Panc1 (cell line): ENCODE measurements around the gene IRGQ. TPM values are rescaled to one million over a fixed set of nuclear protein-coding genes. Genes with fewer than 3 reads are reported as not detected.

Experiments used
- ATAC-seq: fragments of 200-7000 bp; cut with Tn5 transposase; 2 replicates; pipeline ENCODE4 v1.9.1; 2020; ENCODE audit warnings: mild to moderate bottlenecking, moderate library complexity
- BruUV-seq: library from RNA; stranded (reverse); fragments of 400-500 nt; replicated peaks from 2 replicates; lab custom pipeline; 2021; lab: Mats Ljungman, UMichigan
- CTCF ChIA-PET: fragments of 300-600 bp; sonication (Branson Sonifier 250); formaldehyde crosslinking; loops from one replicate; lab custom pipeline; 2022; ENCODE audit warnings: antibody characterized with exemption; lab: Charles Lee
- POLR2A ChIA-PET: fragments of 300-600 bp; sonication (Branson Sonifier 250); formaldehyde crosslinking; loops from one replicate; lab custom pipeline; 2022; ENCODE audit warnings: antibody characterized with exemption; lab: Charles Lee
- DNase-seq: peaks from one replicate; pipeline ENCODE4 v3.0.0-alpha.2; 2010; ENCODE audit warnings: low read depth, low spot score
- H3K27ac ChIP-seq: 2 replicates; pipeline ENCODE4 v1.5.1; 2011; ENCODE audit warnings: mild to moderate bottlenecking, low read length, inconsistent platforms
- H3K27me3 ChIP-seq: fragments of 200-500 bp; sonication (Bioruptor generic); 2 replicates; pipeline ENCODE4 v1.6.0; 2014; ENCODE audit warnings: low read length, inconsistent platforms; ENCODE audit not compliant: control insufficient read depth, insufficient read depth
- H3K36me3 ChIP-seq: fragments of 200-500 bp; sonication (Bioruptor generic); 2 replicates; pipeline ENCODE4 v1.5.1; 2014; ENCODE audit warnings: inconsistent platforms, mild to moderate bottlenecking, low read length, moderate library complexity; ENCODE audit not compliant: control insufficient read depth, insufficient read depth
- H3K4me1 ChIP-seq: 2 replicates; pipeline ENCODE4 v1.5.1; 2011; ENCODE audit warnings: inconsistent platforms, mild to moderate bottlenecking, low read length, moderate library complexity; ENCODE audit not compliant: control insufficient read depth, insufficient read depth
- H3K4me3 ChIP-seq, 2 experiments: 2 replicates each; pipeline ENCODE4 v1.5.1; 2011 to 2012; ENCODE audit warnings: low read depth in 2 of 2, low read length in 2 of 2, mild to moderate bottlenecking in 2 of 2, inconsistent platforms in 1 of 2, moderate library complexity in 1 of 2
- H3K9me3 ChIP-seq: fragments of 200-500 bp; sonication (Bioruptor generic); 2 replicates; pipeline ENCODE4 v1.5.1; 2014; ENCODE audit warnings: low read depth, mild to moderate bottlenecking, inconsistent platforms, low read length, moderate library complexity; ENCODE audit not compliant: control insufficient read depth, insufficient read depth
- POLR2AphosphoS5 ChIP-seq: IDR thresholded peaks from 2 replicates; pipeline ENCODE4 v1.6.1; 2012; ENCODE audit warnings: mild to moderate bottlenecking, low read depth, low read length, moderate library complexity
- SIN3A ChIP-seq: IDR thresholded peaks from 2 replicates; pipeline ENCODE4 v1.6.1; 2012; ENCODE audit warnings: low read depth, mild to moderate bottlenecking, low read length, moderate library complexity, borderline replicate concordance; ENCODE audit not compliant: insufficient read depth
- TCF7L2 ChIP-seq: IDR thresholded peaks from 2 replicates; pipeline ENCODE4 v1.6.1; 2011; ENCODE audit warnings: mild to moderate bottlenecking, low read depth, low read length, inconsistent platforms
- in situ Hi-C: cut with HindIII; loops from 2 replicates; pipeline ENCODE4 v1.10.0; 2016; ENCODE audit warnings: low sequenced_read_pairs, low pct_unique_long_range_greater_than_20kb
- intact Hi-C: fragments of 100-400 bp; cut with micrococcal nuclease; formaldehyde crosslinking; loops from one replicate; pipeline ENCODE4 v1.10.0; 2022; ENCODE audit not compliant: unreplicated experiment
- total RNA-seq: library from RNA; stranded (reverse); gene quantifications from one replicate; pipeline ENCODE4 v1.2.1, GENCODE V29; 2021; ENCODE audit not compliant: unreplicated experiment
- TF ChIP-seq, protein P1 (sequence below): fragments of 450-650 bp; IDR thresholded peaks from 2 replicates; pipeline ENCODE4 v1.5.1; 2017; ENCODE audit warnings: mild to moderate bottlenecking
- TF ChIP-seq, protein P2 (sequence below), 2 experiments: IDR thresholded peaks; 2 replicates each; pipeline ENCODE4 v1.6.1; 2011 to 2012; ENCODE audit warnings: low read depth in 2 of 2, control low read depth in 1 of 2, low read length in 1 of 2, mild to moderate bottlenecking in 1 of 2, moderate library complexity in 1 of 2; ENCODE audit not compliant: insufficient read depth in 1 of 2

Gene IRGQ
- total RNA-seq, 1 experiment from 2014 or later, result 20.4 TPM

DNA sequence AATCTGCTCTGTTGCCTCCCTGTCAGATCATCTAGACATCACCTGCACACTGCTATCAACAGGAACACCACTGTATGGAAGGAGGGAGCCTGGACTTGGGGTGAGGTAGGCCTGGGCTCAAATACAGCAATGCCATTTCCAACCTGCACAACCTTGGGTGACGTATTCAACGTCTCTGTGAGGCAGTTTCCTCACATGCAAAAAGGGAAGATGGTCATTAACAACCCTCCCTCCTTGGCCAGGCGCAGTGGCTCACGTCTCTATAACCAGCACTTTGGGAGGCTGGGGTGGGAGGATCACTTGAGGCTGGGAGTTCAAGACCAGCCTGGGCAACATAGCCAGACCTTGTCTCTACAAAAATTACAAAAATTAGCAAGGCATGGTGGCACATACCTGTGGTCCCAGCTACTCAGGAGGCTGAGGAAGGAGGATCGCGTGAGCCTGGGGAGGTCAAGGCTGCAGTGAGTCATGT, 33.7 kb downstream of the IRGQ start:
- H3K4me3 ChIP-seq, result no peak overlapping the region
- intact Hi-C loops (no loop called here), in situ Hi-C loops (no loop called here)
- TF ChIP-seq POLR2AphosphoS5, result no peak
- TF ChIP-seq, protein P1, sequence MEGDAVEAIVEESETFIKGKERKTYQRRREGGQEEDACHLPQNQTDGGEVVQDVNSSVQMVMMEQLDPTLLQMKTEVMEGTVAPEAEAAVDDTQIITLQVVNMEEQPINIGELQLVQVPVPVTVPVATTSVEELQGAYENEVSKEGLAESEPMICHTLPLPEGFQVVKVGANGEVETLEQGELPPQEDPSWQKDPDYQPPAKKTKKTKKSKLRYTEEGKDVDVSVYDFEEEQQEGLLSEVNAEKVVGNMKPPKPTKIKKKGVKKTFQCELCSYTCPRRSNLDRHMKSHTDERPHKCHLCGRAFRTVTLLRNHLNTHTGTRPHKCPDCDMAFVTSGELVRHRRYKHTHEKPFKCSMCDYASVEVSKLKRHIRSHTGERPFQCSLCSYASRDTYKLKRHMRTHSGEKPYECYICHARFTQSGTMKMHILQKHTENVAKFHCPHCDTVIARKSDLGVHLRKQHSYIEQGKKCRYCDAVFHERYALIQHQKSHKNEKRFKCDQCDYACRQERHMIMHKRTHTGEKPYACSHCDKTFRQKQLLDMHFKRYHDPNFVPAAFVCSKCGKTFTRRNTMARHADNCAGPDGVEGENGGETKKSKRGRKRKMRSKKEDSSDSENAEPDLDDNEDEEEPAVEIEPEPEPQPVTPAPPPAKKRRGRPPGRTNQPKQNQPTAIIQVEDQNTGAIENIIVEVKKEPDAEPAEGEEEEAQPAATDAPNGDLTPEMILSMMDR, result no peak
- no peak for TF ChIP-seq TCF7L2
- no peak for TF ChIP-seq SIN3A
- TF ChIP-seq, protein P2, sequence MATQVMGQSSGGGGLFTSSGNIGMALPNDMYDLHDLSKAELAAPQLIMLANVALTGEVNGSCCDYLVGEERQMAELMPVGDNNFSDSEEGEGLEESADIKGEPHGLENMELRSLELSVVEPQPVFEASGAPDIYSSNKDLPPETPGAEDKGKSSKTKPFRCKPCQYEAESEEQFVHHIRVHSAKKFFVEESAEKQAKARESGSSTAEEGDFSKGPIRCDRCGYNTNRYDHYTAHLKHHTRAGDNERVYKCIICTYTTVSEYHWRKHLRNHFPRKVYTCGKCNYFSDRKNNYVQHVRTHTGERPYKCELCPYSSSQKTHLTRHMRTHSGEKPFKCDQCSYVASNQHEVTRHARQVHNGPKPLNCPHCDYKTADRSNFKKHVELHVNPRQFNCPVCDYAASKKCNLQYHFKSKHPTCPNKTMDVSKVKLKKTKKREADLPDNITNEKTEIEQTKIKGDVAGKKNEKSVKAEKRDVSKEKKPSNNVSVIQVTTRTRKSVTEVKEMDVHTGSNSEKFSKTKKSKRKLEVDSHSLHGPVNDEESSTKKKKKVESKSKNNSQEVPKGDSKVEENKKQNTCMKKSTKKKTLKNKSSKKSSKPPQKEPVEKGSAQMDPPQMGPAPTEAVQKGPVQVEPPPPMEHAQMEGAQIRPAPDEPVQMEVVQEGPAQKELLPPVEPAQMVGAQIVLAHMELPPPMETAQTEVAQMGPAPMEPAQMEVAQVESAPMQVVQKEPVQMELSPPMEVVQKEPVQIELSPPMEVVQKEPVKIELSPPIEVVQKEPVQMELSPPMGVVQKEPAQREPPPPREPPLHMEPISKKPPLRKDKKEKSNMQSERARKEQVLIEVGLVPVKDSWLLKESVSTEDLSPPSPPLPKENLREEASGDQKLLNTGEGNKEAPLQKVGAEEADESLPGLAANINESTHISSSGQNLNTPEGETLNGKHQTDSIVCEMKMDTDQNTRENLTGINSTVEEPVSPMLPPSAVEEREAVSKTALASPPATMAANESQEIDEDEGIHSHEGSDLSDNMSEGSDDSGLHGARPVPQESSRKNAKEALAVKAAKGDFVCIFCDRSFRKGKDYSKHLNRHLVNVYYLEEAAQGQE (IDR thresholded peaks at IDR 0.05; ENCODE audit: insufficient read depth in 1 of 2, low read depth in 2 of 2, low read length in 1 of 2), result no peak
- CTCF ChIA-PET, result no interaction called here
- no peaks in the 10 kb centered on the region for H3K27me3 ChIP-seq
- DNase-seq (no peak), ATAC-seq (no peak)
- no peaks in the 10 kb centered on the region for H3K4me1 ChIP-seq
- POLR2A ChIA-PET, result no interaction called here
- H3K9me3 ChIP-seq, result no peaks in the 10 kb centered on the region
- no peaks in the 10 kb centered on the region for H3K36me3 ChIP-seq
- BruUV-seq, result no TSS peak
- no peak overlapping the region for H3K27ac ChIP-seq

DNA sequence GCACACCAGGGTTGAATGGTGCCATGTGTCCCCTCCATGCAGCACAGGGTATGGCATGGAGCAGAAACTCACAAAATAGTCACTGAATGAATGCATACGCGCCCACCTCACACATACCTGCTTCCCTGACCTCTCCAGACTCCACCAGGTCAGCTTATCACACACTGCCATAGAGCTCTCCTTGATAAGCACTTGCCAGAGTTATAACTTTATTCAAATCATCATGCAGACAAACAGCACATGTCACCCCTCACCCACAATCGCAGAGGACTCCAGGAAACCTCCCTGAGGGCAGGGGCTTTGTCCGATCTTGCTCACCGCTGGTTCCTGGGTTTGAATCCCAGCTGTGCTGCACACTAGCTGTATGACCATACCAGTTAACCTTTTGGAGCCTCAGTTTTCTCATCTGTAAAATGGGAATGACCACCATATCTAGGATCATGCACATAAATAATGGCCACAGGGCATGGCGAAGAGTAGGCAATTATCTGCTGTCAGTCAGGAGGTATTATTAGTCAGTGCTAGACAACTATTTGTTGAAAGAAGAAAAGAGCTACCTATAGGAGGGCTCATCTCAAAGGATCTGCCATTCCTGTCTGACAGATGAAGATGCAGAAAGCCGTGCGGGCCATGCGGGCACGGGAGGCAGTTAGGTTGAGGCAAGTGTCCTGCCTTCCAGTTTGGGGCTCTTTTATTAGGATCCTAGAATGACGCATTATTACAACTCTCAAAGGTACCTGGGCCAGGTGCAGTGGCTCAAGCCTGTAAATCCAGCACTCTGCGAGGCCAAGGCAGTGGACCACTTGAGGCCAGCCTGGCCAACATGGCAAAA, 34.6 kb downstream of the IRGQ start:
- no peaks in the 10 kb centered on the region for H3K9me3 ChIP-seq
- POLR2A ChIA-PET, result no interaction called here
- no peak overlapping the region for H3K27ac ChIP-seq
- no peaks in the 10 kb centered on the region for H3K36me3 ChIP-seq
- intact Hi-C loops (no loop called here), in situ Hi-C loops (no loop called here)
- CTCF ChIA-PET, result interaction anchor here (0.6 kb wide), 1 partner anchor 126 kb away, joined by 8 read pairs; no protein-coding TSS in a partner anchor
- H3K4me3 ChIP-seq, result no peak overlapping the region
- no peak for ATAC-seq
- no peaks in the 10 kb centered on the region for H3K27me3 ChIP-seq
- no peaks in the 10 kb centered on the region for H3K4me1 ChIP-seq
- TF ChIP-seq, protein P2 (IDR thresholded peaks at IDR 0.05; ENCODE audit: insufficient read depth in 1 of 2, low read depth in 2 of 2, low read length in 1 of 2), result no peak
- TF ChIP-seq TCF7L2 (no peak), SIN3A (no peak), POLR2AphosphoS5 (no peak)
- TF ChIP-seq, protein P1, result no peak
- BruUV-seq, result no TSS peak
- DNase-seq, result no peak
